ENCODE measurements around the gene ARL4C. TPM values are rescaled to one million over a fixed set of nuclear protein-coding genes. Genes with fewer than 3 reads are reported as not detected.

ARL4C gene
- polyA plus RNA-seq, 1 of the 3 experiments (the other 2 are of a cell fraction) = 24.0 TPM

DNA sequence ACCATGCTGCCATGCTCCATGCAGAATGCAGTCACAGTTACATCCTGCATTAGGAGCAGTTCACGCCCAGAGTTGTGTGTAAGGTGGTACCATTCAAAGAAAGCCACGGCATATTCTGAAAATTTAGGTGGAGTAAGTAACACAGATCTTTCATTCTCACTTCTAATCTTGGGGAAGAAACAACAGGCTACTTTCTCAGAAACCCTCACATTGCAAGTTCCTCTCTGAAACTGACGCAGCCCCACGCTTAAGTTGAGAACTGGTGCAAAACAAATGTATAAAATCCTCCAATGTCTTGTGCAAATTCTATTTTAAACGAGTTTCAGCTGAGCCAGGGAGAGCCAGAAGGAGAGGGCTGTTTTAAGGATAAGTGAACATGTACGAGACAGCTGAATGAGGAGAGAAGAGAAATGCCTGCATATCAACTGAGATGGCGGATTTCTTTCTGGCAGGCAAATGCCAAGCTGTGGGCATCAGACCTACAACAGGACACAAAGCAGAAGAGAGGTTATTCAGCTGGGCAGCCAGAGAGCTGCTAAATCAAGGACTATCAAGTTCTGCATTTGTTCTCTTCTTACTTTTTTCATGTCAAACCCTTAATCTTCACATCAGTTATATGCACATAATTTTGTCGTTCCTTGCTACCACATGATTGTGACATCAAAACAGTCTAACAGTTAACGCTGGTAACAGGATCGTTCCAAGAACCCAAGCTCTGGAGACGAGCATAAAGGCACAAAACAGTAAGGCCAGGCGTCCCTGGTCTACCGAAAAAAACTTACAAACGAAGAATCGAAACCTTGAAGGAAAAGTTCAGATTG lies 6.4 kb downstream of the ARL4C start:
- Histone ChIP-seq H3K9me3 (no peaks in the 10 kb centered on the region), H3K9ac (no peak overlapping the region), H3K79me2 (ENCODE audit: insufficient read depth) (peaks cover 48% of the 10 kb centered on the region), H3K27me3 (ENCODE audit: insufficient read depth) (no peaks in the 10 kb centered on the region), H3K4me3 (ENCODE audit: low read depth in 2 of 2, low read length in 1 of 2) (no peak overlapping the region), H3K27ac (ENCODE audit: low read depth in 2 of 2, low read length in 1 of 2) (no peak overlapping the region), H3K4me1 (ENCODE audit: control insufficient read depth in 1 of 2, insufficient read depth in 2 of 2, low read depth in 1 of 2, low read length in 1 of 2) (peaks cover 0 to 13% of the 10 kb centered on the region in 2 experiments; a peak in 2 of 4 replicates), H2AFZ (ENCODE audit: low read depth) (no peak overlapping the region), H4K20me1 (ENCODE audit: insufficient read depth) (peaks cover 42% of the 10 kb centered on the region), H3K4me2 (no peak overlapping the region), H3K36me3 (replicated peaks in 1 of 2; ENCODE audit: control insufficient read depth in 1 of 2, insufficient read depth in 2 of 2, low read length in 1 of 2) (peaks cover 0 to 4% of the 10 kb centered on the region in 2 experiments), H3K9me2 (no peaks in the 10 kb centered on the region), H3F3A (replicated peaks; ENCODE audit: insufficient read depth) (peaks cover 5% of the 10 kb centered on the region)
- 93% methylated on average over 15 of the region's 15 CpGs for WGBS (ENCODE audit: low lambda C conversion rate)
- DNase-seq = no peak
- ChIA-PET POLR2A (no interaction called here), CTCF (interaction anchor here (0.7 to 1.1 kb wide), 4 partner anchors 22 to 355 kb away, joined by 3 to 4 read pairs (median 3); no protein-coding TSS in a partner anchor)
- TF ChIP-seq SMC3 (IDR thresholded peaks at IDR 0.05; ENCODE audit: low read depth, low read length) = no peak
- TF ChIP-seq JUND (IDR thresholded peaks at IDR 0.05) = no peak
- no peak for TF ChIP-seq RCOR1 (IDR thresholded peaks at IDR 0.05; ENCODE audit: low read length)
- TF ChIP-seq GABPA (IDR thresholded peaks at IDR 0.05; ENCODE audit: low read depth) = no peak
- TF ChIP-seq NRF1 (IDR thresholded peaks at IDR 0.05; ENCODE audit: low read depth, low read length) = no peak
- no peak for TF ChIP-seq TEAD4 (IDR thresholded peaks at IDR 0.05; ENCODE audit: borderline replicate concordance, insufficient read depth)
- TF ChIP-seq RAD21 (IDR thresholded peaks at IDR 0.05; ENCODE audit: low read length) = no peak
- no peak for TF ChIP-seq MXI1 (IDR thresholded peaks at IDR 0.05; ENCODE audit: low read depth, low read length)
- TF ChIP-seq, protein P1, sequence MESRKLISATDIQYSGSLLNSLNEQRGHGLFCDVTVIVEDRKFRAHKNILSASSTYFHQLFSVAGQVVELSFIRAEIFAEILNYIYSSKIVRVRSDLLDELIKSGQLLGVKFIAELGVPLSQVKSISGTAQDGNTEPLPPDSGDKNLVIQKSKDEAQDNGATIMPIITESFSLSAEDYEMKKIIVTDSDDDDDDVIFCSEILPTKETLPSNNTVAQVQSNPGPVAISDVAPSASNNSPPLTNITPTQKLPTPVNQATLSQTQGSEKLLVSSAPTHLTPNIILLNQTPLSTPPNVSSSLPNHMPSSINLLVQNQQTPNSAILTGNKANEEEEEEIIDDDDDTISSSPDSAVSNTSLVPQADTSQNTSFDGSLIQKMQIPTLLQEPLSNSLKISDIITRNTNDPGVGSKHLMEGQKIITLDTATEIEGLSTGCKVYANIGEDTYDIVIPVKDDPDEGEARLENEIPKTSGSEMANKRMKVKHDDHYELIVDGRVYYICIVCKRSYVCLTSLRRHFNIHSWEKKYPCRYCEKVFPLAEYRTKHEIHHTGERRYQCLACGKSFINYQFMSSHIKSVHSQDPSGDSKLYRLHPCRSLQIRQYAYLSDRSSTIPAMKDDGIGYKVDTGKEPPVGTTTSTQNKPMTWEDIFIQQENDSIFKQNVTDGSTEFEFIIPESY (IDR thresholded peaks at IDR 0.05; ENCODE audit: borderline replicate concordance, low read depth) = no peak
- TF ChIP-seq EZH2phosphoT487 (IDR thresholded peaks at IDR 0.05; ENCODE audit: borderline replicate concordance, low read depth) = no peak

DNA sequence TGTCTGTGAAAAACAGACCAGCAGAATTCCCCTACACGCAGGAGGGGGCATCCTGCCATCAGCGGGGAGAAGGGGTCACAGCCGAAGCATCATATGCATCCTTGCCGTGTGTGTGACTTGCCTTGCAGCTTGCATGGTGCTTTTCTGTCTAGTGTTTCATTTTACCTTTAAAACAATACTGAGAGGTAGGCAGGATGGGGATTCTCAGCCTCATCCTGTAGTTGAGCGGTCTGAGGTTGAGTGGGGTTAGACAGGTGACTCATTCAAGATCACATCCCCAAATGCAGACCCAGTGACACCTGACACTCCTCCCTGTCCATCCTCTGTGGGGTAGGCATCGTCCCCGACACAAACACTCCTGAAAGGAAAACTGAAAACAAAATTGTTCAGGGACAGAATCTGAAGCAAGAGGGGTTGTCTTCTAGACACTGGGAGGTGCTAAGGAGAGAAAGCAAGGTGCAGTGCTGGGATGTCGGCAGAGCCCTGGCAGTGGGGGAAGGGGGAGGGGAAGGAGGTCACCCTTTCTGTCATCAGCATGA lies 7.9 kb downstream of the ARL4C start:
- no peaks in the 10 kb centered on the region for H3K9me2 ChIP-seq
- peaks cover 33% of the 10 kb centered on the region for H3K79me2 ChIP-seq (ENCODE audit: insufficient read depth)
- H3K4me1 ChIP-seq (ENCODE audit: control insufficient read depth in 1 of 2, insufficient read depth in 2 of 2, low read depth in 1 of 2, low read length in 1 of 2) = peaks cover 0 to 8% of the 10 kb centered on the region in 2 experiments; a peak in 2 of 4 replicates
- H3K9ac ChIP-seq = no peak overlapping the region
- H3K4me2 ChIP-seq = no peak overlapping the region
- H3K9me3 ChIP-seq = no peaks in the 10 kb centered on the region
- DNase-seq = no peak
- H3K36me3 ChIP-seq (replicated peaks in 1 of 2; ENCODE audit: control insufficient read depth in 1 of 2, insufficient read depth in 2 of 2, low read length in 1 of 2) = peaks cover 0 to 4% of the 10 kb centered on the region in 2 experiments
- H4K20me1 ChIP-seq (ENCODE audit: insufficient read depth) = peaks cover 30% of the 10 kb centered on the region
- H2AFZ ChIP-seq (ENCODE audit: low read depth) = no peak overlapping the region
- no peak overlapping the region for H3K27ac ChIP-seq (ENCODE audit: low read depth in 2 of 2, low read length in 1 of 2)
- H3K4me3 ChIP-seq (ENCODE audit: low read depth in 2 of 2, low read length in 1 of 2) = no peak overlapping the region
- POLR2A ChIA-PET = no interaction called here
- no peaks in the 10 kb centered on the region for H3K27me3 ChIP-seq (ENCODE audit: insufficient read depth)
- 71% methylated on average over 7 of the region's 8 CpGs for WGBS (ENCODE audit: low lambda C conversion rate)
- peaks cover 5% of the 10 kb centered on the region for H3F3A ChIP-seq (replicated peaks; ENCODE audit: insufficient read depth)
- CTCF ChIA-PET = interaction anchor here (0.6 to 1.4 kb wide), 3 partner anchors 55 to 200 kb away, joined by 3 to 4 read pairs (median 3); no protein-coding TSS in a partner anchor
- TF ChIP-seq FOXJ3 (CRISPR knock-in tag; IDR thresholded peaks at IDR 0.05) (no peak), YY1 (IDR thresholded peaks at IDR 0.05; ENCODE audit: low read depth) (no peak), EP300 (IDR thresholded peaks at IDR 0.05; ENCODE audit: borderline replicate concordance in 1 of 2, low read depth in 1 of 2, low read length in 1 of 2) (no peak), MEF2A (IDR thresholded peaks at IDR 0.05; ENCODE audit: borderline replicate concordance, low read depth) (no peak), CHD2 (IDR thresholded peaks at IDR 0.05; ENCODE audit: low read length, partially characterized antibody) (no peak), MXI1 (IDR thresholded peaks at IDR 0.05; ENCODE audit: low read depth, low read length) (no peak), JUND (IDR thresholded peaks at IDR 0.05) (no peak), SIN3A (IDR thresholded peaks at IDR 0.05; ENCODE audit: borderline replicate concordance, low read depth, low read length) (no peak), GATA2 (CRISPR knock-in tag; IDR thresholded peaks at IDR 0.05) (no peak), ELF1 (IDR thresholded peaks at IDR 0.05) (no peak)
- TF ChIP-seq, protein P2, sequence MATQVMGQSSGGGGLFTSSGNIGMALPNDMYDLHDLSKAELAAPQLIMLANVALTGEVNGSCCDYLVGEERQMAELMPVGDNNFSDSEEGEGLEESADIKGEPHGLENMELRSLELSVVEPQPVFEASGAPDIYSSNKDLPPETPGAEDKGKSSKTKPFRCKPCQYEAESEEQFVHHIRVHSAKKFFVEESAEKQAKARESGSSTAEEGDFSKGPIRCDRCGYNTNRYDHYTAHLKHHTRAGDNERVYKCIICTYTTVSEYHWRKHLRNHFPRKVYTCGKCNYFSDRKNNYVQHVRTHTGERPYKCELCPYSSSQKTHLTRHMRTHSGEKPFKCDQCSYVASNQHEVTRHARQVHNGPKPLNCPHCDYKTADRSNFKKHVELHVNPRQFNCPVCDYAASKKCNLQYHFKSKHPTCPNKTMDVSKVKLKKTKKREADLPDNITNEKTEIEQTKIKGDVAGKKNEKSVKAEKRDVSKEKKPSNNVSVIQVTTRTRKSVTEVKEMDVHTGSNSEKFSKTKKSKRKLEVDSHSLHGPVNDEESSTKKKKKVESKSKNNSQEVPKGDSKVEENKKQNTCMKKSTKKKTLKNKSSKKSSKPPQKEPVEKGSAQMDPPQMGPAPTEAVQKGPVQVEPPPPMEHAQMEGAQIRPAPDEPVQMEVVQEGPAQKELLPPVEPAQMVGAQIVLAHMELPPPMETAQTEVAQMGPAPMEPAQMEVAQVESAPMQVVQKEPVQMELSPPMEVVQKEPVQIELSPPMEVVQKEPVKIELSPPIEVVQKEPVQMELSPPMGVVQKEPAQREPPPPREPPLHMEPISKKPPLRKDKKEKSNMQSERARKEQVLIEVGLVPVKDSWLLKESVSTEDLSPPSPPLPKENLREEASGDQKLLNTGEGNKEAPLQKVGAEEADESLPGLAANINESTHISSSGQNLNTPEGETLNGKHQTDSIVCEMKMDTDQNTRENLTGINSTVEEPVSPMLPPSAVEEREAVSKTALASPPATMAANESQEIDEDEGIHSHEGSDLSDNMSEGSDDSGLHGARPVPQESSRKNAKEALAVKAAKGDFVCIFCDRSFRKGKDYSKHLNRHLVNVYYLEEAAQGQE (IDR thresholded peaks at IDR 0.05; ENCODE audit: low read depth, low read length) = no peak
- TF ChIP-seq, protein P3, sequence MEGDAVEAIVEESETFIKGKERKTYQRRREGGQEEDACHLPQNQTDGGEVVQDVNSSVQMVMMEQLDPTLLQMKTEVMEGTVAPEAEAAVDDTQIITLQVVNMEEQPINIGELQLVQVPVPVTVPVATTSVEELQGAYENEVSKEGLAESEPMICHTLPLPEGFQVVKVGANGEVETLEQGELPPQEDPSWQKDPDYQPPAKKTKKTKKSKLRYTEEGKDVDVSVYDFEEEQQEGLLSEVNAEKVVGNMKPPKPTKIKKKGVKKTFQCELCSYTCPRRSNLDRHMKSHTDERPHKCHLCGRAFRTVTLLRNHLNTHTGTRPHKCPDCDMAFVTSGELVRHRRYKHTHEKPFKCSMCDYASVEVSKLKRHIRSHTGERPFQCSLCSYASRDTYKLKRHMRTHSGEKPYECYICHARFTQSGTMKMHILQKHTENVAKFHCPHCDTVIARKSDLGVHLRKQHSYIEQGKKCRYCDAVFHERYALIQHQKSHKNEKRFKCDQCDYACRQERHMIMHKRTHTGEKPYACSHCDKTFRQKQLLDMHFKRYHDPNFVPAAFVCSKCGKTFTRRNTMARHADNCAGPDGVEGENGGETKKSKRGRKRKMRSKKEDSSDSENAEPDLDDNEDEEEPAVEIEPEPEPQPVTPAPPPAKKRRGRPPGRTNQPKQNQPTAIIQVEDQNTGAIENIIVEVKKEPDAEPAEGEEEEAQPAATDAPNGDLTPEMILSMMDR (IDR thresholded peaks at IDR 0.05) = no peak

Data from SK-N-SH (cell line).